Measurements from ENCODE around the gene C10orf105.

DNA sequence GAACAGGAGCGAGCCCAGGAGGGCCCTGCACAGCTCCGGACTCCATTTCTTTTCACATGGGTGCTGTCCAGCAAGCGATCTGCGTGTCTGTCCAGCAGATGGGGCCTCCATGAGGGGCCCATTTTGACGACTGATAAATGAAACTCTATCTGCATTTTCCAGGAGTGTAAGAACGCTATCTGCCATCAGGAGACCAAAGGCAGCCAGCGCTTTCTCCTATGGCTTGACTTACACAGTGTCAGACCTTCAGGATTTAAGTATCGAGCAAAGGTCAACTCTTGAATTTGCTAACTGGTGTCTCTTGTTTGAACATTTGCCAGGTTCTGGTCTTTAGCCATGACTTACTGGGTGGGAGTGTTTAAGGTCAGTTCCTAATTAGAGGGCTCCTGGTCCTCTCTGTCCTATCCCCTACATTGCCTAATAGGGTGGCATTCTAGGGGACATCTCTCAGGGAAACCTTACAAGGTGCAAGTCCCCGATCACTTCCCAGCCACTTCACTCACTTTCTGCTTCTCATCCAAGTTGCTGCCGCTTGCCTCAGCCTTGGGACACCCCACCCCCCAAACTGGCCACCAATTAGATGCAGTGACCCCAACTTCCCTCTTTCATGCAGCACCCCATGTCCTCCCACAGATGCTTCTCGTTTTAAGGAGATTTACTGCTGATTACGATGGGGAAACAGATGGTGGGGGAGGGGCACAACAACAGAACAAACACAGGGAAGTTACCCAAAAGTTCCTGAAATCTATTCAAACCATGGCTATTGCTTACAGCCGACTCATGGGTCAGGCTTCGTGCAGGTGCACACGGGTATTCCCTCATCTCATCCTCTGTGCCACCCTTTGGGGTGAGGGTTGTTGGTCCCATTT is 33.7 kb upstream of the C10orf105 start:
- TF ChIP-seq, protein P1, sequence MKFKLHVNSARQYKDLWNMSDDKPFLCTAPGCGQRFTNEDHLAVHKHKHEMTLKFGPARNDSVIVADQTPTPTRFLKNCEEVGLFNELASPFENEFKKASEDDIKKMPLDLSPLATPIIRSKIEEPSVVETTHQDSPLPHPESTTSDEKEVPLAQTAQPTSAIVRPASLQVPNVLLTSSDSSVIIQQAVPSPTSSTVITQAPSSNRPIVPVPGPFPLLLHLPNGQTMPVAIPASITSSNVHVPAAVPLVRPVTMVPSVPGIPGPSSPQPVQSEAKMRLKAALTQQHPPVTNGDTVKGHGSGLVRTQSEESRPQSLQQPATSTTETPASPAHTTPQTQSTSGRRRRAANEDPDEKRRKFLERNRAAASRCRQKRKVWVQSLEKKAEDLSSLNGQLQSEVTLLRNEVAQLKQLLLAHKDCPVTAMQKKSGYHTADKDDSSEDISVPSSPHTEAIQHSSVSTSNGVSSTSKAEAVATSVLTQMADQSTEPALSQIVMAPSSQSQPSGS (IDR thresholded peaks at IDR 0.05; ENCODE audit: low read length), result no peak
- TF ChIP-seq, protein P2, sequence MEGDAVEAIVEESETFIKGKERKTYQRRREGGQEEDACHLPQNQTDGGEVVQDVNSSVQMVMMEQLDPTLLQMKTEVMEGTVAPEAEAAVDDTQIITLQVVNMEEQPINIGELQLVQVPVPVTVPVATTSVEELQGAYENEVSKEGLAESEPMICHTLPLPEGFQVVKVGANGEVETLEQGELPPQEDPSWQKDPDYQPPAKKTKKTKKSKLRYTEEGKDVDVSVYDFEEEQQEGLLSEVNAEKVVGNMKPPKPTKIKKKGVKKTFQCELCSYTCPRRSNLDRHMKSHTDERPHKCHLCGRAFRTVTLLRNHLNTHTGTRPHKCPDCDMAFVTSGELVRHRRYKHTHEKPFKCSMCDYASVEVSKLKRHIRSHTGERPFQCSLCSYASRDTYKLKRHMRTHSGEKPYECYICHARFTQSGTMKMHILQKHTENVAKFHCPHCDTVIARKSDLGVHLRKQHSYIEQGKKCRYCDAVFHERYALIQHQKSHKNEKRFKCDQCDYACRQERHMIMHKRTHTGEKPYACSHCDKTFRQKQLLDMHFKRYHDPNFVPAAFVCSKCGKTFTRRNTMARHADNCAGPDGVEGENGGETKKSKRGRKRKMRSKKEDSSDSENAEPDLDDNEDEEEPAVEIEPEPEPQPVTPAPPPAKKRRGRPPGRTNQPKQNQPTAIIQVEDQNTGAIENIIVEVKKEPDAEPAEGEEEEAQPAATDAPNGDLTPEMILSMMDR (IDR thresholded peaks at IDR 0.05; ENCODE audit: control extremely low read depth in 1 of 3, insufficient read depth in 1 of 3, low read depth in 1 of 3, low read length in 3 of 3), result no peak
- no peak for TF ChIP-seq JUND (IDR thresholded peaks at IDR 0.05; ENCODE audit: low read length)
